ELF-1 (cell line): ENCODE data around the gene SLC7A4.
"Not testable (repeated sequence)": the region's sequence is repeated elsewhere in the genome, so short reads cannot be mapped to it uniquely, and the experiment has no call there.

Experiments
- DNase-seq: peaks from one replicate; pipeline ENCODE4 v3.0.0-alpha.2; 2016; ENCODE audit warnings: low read depth, low spot score

Gene SLC7A4

GRCh38 chr22:21022507-21022906, 9.9 kb downstream of the SLC7A4 start:
- DNase-seq: no peak

GRCh38 chr22:21020802-21021429, 11.4 kb downstream of the SLC7A4 start:
- peak; percentile 55 for DNase-seq

DNA sequence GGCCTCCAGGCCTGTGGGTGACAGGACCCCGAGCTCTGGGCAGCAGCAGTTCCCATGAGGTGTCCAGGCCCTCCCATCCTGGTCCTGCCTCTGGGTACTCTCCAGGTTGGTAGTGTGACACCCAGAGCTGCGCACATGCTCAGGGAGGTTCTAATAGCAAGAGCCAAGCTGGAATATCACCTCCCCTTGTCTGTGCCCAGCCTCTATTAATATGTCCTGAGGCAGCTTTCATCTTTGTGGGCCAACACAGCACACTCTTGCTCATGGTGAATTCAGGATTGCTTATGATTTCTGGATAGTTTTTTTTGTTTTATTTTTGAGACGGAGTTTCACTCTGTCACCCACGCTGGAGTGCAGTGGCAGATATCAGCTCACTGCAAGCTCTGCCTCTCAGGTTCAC, 14.0 kb downstream of the SLC7A4 start:
- DNase-seq: no peak

- no peak for DNase-seq
Measured at GRCh38 chr22:21016644-21017420, 15.5 kb downstream of the SLC7A4 start.

- no peak for DNase-seq
Measured at GRCh38 chr22:21015466-21016006, 16.8 kb downstream of the SLC7A4 start.

GRCh38 chr22:21014726-21015465, 17.5 kb downstream of the SLC7A4 start, which contains the start of gene P2RX6:
TSS of gene P2RX6 (plus strand) at chr22:21015165. CDS start at chr22:21015175, 10 bp downstream.
- DNase-seq: peak; percentile 92

GRCh38 chr22:21014202-21014725, 18.1 kb downstream of the SLC7A4 start:
- peak; percentile 98 for DNase-seq

DNA sequence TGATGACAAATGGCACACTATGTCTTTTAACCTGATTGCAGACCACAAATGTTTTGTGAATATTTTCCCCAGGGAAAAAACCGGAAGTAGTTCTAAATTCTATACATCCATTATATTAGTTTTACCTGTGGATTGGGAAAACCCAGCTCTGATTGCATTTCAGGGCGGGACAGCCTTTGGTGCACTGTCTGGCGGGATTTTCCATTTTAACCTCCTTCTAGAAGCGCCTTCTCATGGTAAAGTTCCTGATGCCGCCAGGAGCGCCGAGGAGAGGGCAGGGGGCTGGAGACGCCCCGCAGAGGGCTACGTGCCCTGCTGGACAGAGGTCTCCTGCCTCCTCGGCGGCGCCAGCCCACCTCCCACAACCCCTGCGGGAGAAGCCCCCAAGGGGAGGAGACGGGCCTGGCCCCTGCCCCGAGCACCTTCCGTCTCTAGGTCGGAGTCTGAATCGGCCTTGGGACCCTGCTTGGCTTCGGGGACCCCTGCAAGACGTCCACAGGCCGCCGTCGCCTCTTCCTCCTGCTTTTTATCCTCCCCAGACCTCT, 18.6 kb downstream of the SLC7A4 start:
- no peak for DNase-seq

DNA sequence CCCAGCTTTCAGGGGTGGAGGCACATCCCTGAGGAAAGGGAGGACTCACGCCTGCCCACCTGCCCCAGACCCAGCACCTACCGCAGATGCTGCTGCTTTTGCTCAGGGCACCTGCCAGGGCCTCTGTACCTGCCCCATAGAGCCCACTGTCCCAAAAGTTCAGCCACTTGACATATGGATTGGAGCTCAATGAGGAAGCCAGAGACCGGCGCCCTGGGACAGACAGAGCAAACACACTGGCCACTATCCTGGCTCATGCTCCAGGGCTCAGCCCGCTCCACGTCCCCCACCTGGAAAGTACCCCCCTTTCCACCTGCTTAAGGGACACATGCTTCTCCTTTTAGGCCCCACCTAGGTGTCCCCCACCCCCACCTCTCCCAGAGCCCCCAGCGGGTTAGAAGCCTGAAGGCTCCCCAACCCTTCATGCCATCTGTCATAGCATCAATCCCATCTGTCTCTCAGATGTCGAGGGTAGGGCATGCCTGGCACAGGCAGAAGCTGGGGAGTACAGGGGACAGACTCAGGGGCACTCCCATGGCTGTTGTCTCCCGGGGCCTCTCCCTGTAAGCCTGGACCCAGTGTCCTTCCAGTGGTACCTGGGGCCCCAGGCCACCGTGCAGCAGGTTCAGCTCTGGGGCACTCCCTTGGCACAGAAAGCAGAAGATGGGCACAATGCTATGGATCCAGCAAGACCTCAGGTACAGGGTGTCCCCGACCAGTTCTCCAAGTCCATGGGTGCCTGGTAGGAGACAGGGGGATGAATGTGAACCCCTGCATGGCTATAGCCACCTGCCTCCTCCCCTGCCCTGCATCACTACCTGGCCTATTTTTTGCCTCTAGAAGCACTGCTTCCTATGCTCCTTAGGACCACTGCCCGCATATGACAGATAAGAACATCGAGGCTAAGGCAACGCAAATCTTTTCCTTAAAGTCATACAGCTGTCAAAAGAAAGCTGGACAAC, 19.6 kb downstream of the SLC7A4 start:
- DNase-seq: no peak

DNA sequence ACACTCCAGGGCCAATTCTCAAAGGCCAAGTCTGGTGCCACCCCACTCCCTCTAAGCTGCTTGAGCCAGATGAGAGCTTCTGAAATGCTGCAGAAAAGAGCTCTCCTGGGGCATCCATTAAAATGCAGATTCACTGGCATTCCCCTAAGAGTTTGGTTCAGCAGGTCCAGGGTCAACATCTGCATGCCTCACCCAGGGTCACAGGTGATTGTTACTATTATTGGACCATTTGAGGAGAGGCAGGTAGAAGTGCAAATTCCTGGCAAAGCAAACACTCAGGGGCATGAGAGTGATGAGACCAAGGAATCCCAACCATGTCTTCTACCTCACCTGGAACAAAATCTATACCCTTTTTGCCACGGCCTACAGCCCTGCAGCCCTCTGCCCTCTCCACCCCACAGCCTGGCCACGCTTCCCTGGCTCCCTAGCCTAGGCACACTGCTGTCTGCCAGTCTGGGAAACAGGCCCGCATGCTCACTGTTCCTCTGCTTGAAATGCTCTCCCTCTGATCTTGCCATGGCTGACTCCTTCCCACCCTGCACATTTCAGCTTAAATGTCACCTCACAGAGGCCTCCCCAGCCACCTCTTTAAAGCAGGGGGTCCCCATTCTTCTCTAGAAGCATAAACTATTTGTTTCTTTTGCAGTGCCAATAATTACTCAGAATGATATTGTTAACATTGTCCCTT, 21.8 kb downstream of the SLC7A4 start:
- DNase-seq: no peak

GRCh38 chr22:21009638-21010425, 22.5 kb downstream of the SLC7A4 start:
- DNase-seq: peak; percentile 72

DNA sequence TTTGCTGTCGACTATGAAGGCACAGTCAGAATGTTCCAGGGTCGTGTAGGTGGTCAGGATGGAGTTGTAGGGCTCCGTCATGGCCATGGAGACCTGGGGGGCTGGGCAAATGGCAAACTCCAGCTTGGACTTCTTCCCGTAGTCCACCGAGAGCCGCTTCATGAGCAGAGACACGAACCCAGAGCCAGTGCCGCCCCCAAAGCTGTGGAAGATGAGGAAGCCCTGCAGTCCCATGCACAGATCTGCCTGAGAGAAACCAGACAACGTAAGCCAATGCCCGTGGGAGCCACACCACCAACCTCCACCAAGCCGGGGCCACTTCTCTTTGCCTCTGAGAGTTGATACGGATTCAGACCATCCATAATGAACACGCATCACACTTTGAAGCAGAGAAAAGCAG, 23.2 kb downstream of the SLC7A4 start:
- DNase-seq: not testable (repeated sequence)

DNA sequence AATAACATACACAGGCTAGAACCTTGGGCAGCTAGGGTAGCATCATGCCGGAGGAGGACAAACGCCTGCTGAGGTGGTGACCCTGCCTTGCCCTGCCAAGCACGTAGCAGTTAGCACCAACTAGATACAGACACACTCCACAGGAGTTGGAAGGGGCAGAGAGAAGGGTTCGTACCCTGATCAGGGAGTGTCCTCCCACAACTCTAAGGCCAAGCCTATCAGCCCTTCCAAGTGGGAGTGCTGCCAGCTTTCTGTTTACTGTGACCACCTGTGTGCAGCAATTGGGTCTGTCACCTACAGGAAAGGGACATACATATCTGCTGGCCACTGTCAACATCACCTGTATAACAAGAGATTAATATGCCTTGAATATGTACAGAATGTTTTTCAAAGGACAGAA, 28.6 kb downstream of the SLC7A4 start:
- no peak for DNase-seq

GRCh38 chr22:21001601-21002325, 30.6 kb downstream of the SLC7A4 start, which contains the start of gene THAP7:
TSS of gene THAP7 (minus strand) at chr22:21002118. CDS start at chr22:21001911, 207 bp downstream.
- DNase-seq: peak; percentile 96

DNA sequence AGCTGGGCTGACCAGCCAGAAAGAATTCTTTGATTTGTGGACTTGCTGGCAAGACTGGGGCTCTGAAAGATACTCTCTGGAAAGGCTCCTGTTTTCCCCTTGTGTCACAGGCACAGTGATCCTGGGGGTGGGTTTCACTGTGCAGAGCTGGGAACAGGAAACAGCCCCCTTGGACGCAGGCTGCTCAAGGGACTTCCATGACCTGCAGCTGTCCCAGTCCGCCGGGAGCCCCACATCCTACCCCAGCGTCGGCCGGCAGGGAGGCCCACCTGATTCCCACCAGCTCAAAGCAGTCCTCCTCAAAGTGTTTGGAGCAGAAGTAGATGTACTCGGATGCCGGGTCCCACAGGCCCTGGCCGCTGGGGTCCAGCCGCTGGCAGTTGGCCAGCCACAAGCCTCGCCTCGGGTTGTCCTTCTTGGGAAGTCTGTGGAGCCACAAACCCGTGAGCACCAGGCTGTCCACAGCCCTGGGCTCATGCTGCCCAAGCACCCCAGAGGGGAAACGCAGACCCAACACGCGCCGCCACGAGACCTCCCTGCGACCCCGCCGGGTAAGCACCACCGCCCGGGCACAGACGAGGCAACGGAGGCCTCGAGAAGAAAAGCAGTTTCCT, 31.3 kb downstream of the SLC7A4 start:
- no peak for DNase-seq

GRCh38 chr22:21000207-21000986, 32.0 kb downstream of the SLC7A4 start:
- no peak for DNase-seq
